ENCODE data around the gene MXRA8. TPM values are rescaled to one million over a fixed set of nuclear protein-coding genes. Genes with fewer than 3 reads are reported as not detected.

MXRA8 gene
- polyA plus RNA-seq, 2 of the 4 experiments (the other 2 are of a cell fraction): 0.12 to 0.22 TPM

GRCh38 chr1:1393428-1393827, 35.1 kb upstream of the MXRA8 start:
- no peak for TF ChIP-seq E2F6 (IDR thresholded peaks at IDR 0.05; ENCODE audit: borderline replicate concordance, low read depth)
- TF ChIP-seq GATA3 (IDR thresholded peaks at IDR 0.05; ENCODE audit: borderline replicate concordance): no peak
- TF ChIP-seq ATOH8 (CRISPR knock-in tag; IDR thresholded peaks at IDR 0.05; ENCODE audit: low read depth): no peak
- TF ChIP-seq CHD4 (IDR thresholded peaks at IDR 0.05; ENCODE audit: borderline replicate concordance): no peak
- TF ChIP-seq FOSL2 (IDR thresholded peaks at IDR 0.05): no peak
- TF ChIP-seq FOSL2 (CRISPR knock-in tag; IDR thresholded peaks at IDR 0.05): no peak
- no peak for TF ChIP-seq EHF (CRISPR knock-in tag; IDR thresholded peaks at IDR 0.05)
- TF ChIP-seq ELK1 (IDR thresholded peaks at IDR 0.05; ENCODE audit: low read depth, low read length): no peak
- TF ChIP-seq TFCP2L1 (CRISPR knock-in tag; IDR thresholded peaks at IDR 0.05): no peak
- no peak for TF ChIP-seq RCOR1 (IDR thresholded peaks at IDR 0.05; ENCODE audit: low read depth, low read length)
- no peak for TF ChIP-seq BHLHE40 (IDR thresholded peaks at IDR 0.05; ENCODE audit: low read depth, low read length)
- TF ChIP-seq HOXB5 (CRISPR knock-in tag; IDR thresholded peaks at IDR 0.05): no peak
- no peak for TF ChIP-seq MAZ (IDR thresholded peaks at IDR 0.05; ENCODE audit: borderline replicate concordance, low read depth, low read length)
- TF ChIP-seq HOXA7 (CRISPR knock-in tag; IDR thresholded peaks at IDR 0.05): no peak
- no peak for TF ChIP-seq RNF2 (IDR thresholded peaks at IDR 0.05; ENCODE audit: borderline replicate concordance, low read depth)
- no peak for TF ChIP-seq JUNB (IDR thresholded peaks at IDR 0.05)
- no peak for TF ChIP-seq REST (IDR thresholded peaks at IDR 0.05)
- TF ChIP-seq, protein P1, sequence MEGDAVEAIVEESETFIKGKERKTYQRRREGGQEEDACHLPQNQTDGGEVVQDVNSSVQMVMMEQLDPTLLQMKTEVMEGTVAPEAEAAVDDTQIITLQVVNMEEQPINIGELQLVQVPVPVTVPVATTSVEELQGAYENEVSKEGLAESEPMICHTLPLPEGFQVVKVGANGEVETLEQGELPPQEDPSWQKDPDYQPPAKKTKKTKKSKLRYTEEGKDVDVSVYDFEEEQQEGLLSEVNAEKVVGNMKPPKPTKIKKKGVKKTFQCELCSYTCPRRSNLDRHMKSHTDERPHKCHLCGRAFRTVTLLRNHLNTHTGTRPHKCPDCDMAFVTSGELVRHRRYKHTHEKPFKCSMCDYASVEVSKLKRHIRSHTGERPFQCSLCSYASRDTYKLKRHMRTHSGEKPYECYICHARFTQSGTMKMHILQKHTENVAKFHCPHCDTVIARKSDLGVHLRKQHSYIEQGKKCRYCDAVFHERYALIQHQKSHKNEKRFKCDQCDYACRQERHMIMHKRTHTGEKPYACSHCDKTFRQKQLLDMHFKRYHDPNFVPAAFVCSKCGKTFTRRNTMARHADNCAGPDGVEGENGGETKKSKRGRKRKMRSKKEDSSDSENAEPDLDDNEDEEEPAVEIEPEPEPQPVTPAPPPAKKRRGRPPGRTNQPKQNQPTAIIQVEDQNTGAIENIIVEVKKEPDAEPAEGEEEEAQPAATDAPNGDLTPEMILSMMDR (IDR thresholded peaks at IDR 0.05): no peak
- TF ChIP-seq HEYL (CRISPR knock-in tag; IDR thresholded peaks at IDR 0.05): no peak
- no peak for TF ChIP-seq PBX3 (IDR thresholded peaks at IDR 0.05)
- TF ChIP-seq PHF8 (IDR thresholded peaks at IDR 0.05; ENCODE audit: borderline replicate concordance, low read depth): no peak
- H3K9me3 ChIP-seq: no peaks in the 10 kb centered on the region
- peaks cover 8% of the 10 kb centered on the region for H3K4me1 ChIP-seq
- over 99% methylated on average over 11 of the region's 11 CpGs for WGBS (ENCODE audit: missing lambda C conversion rate)
- no peak for FAIRE-seq
- no peak for DNase-seq (ENCODE audit: low read depth in 1 of 2, low spot score in 1 of 2)
- ChIA-PET CTCF (interaction anchor here (1.9 to 2.7 kb wide), 2 partner anchors 9 to 21 kb away, joined by 5 to 13 read pairs; no protein-coding TSS in a partner anchor), POLR2A (no interaction called here)
- ATAC-seq: no peak
- H3K4me2 ChIP-seq: no peak overlapping the region
- no peak overlapping the region for H3K4me3 ChIP-seq
- no peak overlapping the region for H3K27ac ChIP-seq
